Activated CD4-positive, alpha-beta T cell treated with anti-CD3 and anti-CD28 coated beads for 48 hours (primary cell): ENCODE measurements around the gene ZDHHC11B.
"Not testable (repeated sequence)": the region's sequence is repeated elsewhere in the genome, so short reads cannot be mapped to it uniquely, and the experiment has no call there.

Experiments
- DNase-seq: peaks from one replicate; pipeline ENCODE4 v3.0.0-alpha.2; 2020

The ZDHHC11B gene

DNA sequence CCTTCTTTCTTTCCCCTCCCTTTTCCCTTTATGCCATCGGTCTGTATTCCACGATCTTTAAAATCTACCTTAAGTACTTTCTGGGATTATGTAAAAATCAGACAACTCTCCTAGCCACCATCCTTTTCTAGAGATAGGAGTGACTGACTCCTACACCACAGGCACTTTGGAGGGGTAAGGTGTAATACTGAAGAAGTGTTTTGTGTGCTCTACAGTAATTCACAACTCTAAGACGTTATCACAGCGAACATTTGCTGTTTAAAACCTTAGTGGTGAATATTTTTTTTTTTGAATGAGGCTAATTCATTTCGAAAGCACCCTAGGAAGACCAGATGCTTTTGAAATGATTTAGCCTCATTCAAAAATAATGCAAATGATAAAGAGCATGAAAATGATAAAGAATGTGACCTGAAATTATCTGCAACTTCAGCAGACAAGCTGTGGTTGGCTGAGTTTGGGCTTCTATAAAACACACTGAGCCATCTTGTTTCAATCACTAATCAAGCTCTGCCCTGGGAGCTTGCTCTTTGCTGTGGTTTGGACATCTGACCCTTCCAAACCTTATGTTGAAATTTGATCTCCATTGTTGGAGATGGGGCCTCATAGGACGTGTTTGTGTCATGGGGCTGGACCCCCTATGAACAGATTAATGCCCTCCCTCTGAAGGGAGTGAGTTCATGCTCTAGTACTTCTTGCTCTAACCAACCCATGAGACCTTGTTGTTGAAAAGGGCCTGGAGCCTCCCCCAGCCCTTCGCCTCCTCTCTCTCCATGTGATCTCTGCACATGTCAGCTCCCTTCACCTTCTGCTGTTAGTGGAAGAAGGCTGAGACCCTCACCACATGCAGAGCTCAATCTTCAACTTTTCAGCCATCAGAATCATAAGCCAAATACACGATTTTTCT is 70.1 kb downstream of the ZDHHC11B start:
- DNase-seq, result not testable (repeated sequence)

DNA sequence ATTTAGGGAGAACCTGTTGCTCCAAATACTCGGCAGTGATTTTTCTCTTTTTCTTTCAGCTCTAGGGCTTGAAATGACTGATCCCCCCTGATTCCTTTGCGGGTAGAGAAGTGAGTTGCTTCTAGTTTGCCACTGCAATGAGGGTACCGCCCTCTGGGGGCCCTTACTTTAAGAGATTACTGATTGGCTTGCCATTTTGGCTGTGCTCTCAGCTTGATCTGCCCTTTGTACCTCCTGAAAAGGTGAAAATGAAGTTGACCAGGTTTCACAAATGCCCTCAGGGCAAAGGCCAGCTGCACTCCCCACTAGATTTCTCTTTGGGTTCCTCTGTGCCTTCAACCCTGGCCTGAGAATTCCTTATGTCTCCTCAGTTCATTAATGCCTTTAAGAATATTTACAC is 70.8 kb downstream of the ZDHHC11B start:
- not testable (repeated sequence) for DNase-seq

DNA sequence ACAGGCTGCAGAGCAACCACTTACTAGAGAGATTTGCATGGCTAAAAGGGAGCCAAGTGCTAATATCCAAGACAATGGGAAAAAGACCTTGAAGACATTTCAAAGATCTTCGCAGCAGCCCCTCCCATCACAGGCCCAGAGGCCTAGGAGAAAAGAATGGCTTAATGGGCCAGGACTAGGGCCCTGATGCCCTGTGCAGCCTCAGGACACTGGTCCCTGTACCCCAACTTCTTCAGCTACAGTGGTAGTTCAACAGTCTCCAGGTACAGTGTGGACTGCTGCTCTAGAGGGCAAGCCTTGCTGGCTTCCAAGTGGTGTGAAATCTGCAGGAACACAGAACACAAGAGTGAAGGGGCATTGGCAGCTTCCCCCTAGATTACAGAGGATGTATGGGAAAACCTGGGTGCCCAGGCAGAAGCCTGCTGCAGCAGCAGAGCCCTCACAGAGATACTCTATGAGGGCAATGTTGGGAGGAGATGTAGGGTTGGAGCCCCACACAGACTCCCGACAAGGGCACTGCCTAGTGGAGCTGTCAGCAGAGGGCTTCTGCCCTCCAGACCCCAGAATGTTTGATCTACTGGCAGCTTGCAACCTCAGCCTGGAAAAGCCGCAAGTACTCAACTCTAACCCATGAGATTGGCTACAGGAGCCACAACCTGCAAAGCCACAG is 75.5 kb downstream of the ZDHHC11B start:
- DNase-seq, result not testable (repeated sequence)

DNA sequence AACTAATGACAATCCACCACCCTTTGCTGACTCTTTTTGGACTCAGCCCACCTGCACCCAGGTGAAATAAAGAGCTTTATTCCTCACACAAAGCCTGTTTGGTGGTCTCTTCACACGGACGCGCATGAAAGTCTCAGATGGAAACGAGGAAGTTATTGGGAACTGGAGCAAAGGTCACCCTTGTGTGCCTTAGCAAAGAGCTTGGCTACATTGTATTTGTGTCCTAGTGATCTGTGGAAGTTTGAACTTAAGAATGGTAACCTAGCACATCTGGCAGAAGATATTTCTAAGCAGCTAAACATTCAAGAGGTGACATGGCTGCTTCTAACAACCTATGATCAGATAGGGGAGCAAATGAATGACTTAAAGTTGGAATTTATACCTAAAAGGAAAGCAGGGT is 76.2 kb downstream of the ZDHHC11B start:
- DNase-seq, result not testable (repeated sequence)

DNA sequence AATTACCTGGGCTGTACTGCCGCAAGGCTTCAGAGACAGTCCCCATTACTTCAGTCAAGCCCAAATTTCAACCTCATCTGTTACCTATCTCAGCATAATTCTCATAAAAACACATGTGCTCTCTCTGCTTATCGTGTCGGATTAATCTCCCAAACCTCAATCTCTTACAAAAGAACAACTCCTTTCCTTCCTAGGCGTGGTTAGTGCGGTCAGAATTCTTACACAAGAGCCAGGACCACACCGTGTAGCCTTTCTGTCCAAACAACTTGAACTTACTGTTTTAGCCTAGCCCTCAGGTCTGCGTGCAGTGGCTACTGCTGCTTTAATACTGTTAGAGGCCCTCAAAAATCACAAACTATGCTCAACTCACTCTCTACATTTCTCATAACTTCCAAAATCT is 78.4 kb downstream of the ZDHHC11B start:
- not testable (repeated sequence) for DNase-seq

DNA sequence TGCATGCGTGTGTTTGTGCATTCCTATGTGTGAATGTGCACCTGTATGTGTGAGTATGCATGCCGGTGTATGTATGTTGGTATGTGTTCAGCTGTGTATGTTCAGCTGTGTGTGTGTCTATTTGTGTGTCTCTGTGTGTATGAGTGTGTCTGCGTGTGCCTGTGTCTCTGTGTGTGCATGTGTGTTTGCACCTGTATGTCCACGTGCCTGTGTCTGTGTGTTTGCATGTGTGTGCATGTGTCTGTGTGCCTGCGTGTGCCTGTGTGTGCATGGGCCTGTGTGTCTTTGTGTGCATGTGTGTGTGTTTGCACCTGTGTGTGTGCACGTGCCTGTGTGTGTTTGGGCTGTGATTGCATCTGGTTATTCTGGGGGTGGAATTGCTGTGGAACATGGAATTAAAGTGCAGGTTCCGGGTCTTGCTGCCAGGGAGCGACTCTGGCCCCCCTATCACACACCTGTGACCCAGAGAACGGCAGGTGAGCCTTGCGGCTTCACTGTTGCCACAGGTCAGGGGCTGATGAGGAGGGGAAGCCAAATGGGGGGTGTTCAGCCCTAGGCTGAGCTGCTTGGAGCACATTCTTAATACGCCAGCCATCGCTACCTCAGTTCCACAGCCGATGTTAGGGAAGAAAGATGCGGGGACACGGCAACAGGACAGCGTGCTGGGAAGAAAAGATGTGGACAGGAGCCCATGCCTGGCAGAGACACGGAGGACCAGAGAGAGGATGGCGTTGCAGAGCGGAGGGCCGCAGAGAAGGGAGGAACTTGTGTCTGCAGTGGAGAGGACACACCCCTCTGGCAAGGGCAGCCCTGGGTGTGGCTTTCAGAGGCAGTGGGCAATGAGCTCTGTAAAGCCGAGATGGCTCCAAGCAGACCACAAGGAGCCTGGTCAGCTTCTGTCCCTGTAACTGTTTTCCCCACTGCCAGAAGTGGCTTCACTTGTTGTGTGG is 87.5 kb downstream of the ZDHHC11B start:
- DNase-seq, result not testable (repeated sequence)

DNA sequence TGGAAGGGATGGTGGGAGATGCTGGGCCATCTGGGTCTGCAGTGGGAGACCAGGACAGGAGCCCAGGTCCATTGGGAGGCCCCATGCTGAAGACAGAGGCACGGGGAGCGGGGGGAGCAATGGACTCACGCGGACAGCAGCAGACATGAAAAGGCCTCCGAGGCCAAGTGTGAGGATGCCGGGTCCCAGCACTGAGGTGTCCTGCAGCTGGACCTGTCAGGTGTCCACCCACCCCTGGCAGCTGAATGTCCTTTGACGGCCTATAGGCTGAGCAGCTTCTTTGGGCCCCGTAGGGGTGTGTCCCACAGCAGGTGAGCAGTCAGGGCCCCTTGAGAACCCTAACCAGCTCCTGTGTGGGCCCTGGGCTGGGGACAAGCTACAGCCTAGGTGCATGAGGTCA is 88.3 kb downstream of the ZDHHC11B start:
- not testable (repeated sequence) for DNase-seq

DNA sequence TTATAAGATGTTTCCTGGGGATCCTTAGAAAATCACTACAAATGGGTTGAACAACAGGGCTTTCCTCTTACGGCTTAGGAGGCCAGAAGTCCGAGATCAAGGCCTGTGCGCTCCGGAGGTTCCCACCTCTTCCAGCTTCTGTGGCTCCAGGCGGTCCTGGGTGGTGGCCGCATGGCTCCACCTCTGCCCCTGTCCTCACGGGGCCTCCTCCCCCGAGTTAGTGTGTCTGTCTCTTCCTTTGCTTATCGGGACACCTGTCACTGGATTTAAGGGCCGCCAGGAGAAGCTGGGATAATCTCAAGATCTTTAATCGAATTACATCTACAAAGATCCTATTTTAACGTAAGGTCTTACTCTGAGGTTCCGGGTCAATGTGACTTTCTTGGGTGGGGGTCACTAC is 89.1 kb downstream of the ZDHHC11B start:
- not testable (repeated sequence) for DNase-seq

DNA sequence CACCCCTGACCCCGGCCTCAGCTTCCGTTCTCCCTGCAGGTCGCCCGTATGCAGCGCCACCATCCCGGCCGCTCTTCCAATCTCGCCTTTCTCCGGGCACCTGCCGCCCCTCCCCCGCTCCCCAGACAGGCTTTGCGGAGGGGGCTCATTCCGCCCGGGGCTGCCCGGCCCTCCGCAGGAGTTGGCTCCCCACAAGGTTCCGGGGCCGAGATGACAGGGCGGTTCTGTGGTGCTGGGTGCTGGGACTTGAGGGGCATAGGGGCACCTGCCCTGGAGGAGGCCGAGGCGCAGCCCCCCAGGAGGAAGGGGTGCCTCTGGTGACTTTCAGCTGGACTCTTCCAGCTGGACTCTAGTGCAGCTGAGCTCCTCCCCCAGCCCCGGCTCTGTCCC is 90.5 kb downstream of the ZDHHC11B start:
- not testable (repeated sequence) for DNase-seq

DNA sequence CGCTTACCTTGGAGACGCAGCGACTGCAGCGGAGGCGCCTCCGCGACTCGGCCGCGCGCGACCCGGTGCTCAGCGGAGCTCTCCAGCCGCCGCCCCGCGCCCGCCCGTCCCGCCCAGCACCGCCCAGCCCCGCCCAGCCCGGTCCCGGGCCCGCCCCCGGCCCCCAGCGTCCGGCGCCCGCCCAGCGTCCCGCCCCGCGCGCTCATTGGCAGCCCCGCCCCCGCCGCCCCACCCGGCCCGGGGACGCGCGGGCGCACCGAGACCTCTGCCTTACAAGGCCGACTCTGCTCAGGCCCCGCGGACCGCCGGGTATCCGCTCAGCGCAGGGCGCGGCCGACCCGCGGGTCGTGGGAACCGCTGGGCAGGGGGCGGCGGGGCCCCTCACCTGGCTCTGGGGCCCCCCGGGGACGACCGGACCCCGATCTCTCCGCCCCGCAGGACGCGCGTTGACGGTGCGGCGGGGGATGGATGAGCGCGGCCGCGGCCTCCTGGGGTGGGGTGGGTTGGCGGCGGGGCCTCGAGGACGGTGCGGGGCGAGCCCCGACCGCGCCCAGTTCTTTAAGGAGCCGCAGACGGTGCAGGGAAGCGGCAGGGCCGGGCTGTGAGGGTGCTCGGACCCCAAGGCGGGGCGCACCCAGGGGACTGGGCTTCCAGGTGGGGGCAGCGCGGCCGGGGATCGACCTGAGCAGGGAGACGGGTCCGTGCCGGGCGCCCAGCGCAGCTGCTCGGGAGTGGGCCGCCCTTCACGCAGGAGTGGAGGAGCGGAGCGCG is 91.1 kb downstream of the ZDHHC11B start, which contains the start of gene TPPP:
Gene TPPP, minus strand, starts transcription at position 82 of the 771 bp plus-strand sequence. CDS start 15,292 bp downstream, outside the sequence.
- peak; percentile 76 for DNase-seq

DNA sequence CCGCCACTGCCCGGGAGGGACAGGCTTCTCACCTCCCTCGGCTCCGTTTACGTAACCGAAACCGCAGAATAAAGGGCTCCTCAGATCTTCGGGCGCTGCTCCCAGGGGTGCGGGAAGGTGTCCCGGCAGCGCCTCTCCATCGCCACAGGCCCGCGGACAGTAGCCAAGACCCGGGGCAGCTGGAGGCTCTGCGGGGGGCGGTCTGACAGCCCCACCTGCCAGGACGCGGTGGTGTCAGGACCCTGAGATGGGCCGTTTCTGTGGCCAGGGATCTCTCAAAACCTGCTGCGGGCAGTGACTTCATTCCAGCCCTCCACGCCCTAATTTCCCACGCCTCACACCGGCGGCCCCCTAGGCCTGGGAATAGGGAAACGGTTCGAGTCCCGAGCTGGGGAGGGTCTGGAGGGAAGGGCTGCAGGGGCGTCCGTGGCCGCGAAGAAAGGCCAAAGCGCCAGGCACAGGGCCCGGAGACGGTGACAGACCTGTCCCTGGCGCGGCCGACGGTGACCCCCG is 91.9 kb downstream of the ZDHHC11B start:
- DNase-seq, result not testable (repeated sequence)

DNA sequence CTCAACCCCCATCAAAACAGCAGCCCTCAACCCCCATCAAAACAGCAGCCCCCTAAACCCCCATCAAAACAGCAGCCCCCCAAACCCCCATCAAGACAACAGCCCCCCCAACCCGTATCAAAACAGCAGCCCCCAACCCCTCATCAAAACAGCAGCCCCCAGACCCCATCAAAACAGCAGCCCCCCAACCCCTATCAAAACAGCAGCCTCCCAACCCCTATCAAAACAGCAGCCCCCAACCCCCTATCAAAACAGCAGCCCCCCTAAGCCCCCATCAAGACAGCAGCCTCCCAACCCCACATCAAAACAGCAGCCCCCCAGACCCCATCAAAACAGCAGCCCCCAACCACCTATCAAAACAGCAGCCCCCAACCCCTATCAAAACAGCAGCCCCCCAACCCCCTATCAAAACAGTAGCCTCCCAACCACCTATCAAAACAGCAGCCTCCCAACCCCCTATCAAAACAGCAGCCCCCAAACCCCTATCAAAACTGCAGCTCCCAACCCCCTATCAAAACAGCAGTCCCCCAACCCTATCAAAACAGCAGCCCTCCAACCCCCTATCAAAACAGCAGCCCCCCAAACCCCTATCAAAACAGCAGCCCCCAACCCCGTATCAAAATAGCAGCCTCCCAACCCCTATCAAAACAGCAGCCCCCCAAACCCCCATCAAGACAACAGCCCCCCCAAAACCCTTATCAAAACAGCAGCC is 92.6 kb downstream of the ZDHHC11B start:
- no peak for DNase-seq

DNA sequence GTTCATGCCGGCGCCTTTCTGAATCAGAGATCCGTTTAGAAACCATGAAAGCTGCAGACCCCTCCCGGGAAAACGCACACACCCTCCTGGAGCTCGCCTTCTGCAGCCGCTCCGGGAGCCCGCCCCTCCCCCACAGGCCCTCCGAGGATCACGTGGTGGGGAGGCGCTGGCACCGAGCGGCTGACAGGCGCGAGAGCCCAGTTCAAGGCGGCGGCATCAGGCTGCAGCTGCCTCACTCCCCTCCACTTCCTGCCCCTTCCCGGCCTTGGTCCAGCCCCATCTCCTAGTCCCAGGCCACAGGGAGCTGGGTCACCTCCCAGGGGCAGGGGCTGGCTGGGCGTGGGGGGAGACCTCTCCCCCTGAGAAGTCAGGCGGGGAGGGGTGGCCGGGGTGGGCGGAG is 93.5 kb downstream of the ZDHHC11B start:
- DNase-seq, result not testable (repeated sequence)

DNA sequence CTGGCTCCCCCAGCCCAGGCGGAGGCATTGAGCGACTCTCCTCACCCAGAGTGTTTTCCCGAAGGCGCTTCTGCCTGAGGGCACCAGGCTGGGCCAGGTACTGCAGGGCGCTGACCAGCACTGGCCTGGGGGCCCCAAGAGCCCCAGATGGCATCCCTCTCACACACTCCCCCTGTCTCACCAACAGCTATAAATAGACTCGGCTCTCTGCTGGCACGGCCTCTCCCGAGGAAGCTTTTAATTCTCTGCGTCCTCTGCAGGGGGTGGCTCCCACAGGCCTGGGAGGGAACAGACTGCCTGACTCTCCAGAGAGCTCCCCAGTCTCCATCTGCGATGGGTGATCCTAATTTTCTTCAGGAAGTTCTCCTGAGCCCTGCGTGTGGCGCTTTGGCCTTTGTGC is 94.2 kb downstream of the ZDHHC11B start:
- not testable (repeated sequence) for DNase-seq

DNA sequence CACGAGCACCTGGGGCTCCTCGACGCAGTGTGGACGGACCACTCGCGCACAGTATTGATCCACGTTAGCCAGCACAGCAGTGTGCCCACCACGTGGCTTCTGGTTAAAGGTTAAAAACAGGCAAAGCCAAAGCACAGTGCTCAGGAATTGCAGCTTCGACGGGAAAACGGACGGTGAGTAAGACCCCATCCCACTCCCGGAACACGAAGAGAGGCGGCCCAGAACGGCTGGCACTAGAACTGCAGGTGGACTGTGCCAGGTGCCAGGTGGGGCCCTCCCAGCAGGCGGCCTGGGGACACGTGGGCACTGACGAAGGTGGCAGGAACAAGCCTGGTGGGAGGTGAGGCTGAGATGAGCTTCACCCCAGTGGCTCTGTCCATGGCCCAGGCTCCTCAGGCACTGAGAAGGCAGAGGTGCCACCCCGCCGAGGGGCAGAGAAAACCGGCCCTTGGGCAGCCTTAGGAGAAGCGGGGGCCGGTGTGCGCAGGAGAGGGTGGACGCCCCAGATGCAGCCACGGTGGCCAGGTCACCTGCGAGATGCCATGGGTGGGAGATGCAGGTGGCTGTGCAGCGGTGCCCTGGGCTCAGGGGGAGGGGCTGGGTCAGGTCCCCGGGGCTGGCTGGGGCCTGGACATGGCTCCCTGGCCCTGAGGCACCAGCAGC is 96.0 kb downstream of the ZDHHC11B start:
- DNase-seq, result not testable (repeated sequence)

DNA sequence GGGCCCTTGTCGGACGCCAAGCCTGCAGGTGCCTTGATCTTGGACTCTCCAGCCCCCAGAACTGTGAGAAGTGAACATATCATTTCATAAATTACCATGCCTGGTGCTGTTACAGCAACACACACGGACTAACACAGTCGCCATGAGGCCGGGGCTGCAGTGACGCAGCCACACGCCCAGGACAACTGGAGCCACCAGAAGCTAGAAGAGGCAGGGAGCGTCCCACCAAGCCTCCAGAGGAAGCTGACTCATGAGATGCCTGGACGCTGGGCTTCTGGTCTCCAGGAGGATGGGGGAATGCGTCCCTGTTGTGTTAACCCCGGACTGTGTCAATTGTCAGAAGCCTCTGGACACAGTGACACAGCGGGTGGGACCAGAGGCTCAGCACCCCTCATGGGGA is 97.6 kb downstream of the ZDHHC11B start:
- not testable (repeated sequence) for DNase-seq

DNA sequence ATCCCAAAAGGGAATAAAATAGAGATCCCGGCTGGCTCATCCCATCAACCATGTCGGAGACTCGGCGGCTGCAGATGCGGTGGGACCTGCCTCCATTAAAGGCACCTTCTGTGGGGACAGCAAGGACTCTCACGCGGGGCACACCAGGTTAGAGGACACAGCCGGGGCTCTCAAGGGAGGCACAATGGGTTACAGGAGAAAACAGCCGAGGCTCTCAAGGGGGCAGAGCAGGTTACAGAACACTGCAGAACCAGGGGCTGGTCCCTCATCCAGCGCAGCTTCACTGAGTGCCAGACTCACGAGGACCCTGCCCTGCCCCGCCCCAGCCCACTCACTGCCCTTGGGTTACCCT is 98.4 kb downstream of the ZDHHC11B start:
- DNase-seq, result not testable (repeated sequence)

DNA sequence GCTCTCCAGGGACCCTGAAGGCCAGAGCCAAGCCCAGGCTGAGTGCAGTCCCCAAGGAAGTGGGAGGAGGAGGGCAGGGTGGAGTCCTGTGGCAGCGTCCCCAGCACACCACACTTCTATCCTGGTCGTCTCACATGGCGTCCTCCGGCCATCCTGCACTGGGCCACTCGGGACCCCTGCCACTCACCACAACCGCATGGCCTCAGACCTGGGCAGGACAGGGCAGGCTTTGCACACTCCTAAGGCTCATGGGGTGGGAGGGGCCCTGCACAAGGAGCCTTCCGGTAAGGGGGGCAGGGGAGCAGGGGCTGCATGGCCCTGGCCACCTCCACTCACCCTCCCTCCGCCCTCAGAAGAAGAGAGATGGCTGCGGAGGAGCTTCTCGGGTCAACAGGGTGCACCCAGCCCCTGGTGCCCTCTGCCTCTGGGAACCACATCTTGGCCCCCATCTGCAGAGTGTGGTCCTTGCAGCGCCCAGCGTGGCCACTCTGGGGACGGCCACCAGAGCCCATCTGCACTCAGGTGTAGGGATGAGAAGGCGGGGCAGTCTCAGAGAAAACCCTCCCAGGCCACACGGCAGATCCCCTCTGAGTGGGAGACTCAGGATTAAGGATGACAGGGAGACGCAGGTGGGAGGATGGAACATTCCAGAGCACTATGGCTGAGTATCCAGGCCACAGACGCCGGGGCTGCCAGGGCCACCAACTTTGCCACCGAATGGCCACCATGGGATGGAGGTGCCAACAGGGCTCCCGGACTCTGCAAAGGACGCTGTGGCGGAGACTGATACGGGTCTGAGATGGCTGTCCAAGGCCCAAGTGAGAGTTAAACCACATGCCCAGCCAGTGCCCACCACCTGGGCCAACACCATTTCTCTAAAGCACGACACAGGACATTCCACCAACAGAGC is 99.0 kb downstream of the ZDHHC11B start:
- no peak for DNase-seq

DNA sequence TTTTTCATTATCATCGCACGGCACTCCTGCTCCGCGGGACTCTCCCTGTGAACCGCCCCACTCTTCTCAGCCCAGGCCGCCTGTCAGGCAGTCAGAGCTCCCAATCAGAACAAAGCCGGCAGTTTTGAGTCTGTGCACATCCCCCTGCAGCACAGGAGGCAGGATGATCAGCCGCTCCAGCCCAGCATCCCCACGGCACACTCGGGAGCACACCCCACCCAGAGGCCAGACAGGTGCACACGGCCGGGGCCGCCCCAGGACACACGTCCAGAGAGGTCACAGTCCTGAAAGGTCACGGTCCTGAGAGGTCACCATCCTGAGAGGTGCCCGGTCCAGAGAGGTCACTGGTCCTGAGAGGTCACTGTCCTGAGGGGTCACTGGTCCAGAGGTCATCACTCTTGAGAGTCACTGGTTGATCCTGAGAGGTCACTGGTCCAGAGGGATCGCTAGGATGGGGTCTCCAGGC is 99.7 kb downstream of the ZDHHC11B start:
- no peak for DNase-seq
